Measurements from ENCODE around the gene PLEKHG5.
"Not testable (repeated sequence)": the region's sequence is repeated elsewhere in the genome, so short reads cannot be mapped to it uniquely, and the experiment has no call there.

PLEKHG5 gene

DNA sequence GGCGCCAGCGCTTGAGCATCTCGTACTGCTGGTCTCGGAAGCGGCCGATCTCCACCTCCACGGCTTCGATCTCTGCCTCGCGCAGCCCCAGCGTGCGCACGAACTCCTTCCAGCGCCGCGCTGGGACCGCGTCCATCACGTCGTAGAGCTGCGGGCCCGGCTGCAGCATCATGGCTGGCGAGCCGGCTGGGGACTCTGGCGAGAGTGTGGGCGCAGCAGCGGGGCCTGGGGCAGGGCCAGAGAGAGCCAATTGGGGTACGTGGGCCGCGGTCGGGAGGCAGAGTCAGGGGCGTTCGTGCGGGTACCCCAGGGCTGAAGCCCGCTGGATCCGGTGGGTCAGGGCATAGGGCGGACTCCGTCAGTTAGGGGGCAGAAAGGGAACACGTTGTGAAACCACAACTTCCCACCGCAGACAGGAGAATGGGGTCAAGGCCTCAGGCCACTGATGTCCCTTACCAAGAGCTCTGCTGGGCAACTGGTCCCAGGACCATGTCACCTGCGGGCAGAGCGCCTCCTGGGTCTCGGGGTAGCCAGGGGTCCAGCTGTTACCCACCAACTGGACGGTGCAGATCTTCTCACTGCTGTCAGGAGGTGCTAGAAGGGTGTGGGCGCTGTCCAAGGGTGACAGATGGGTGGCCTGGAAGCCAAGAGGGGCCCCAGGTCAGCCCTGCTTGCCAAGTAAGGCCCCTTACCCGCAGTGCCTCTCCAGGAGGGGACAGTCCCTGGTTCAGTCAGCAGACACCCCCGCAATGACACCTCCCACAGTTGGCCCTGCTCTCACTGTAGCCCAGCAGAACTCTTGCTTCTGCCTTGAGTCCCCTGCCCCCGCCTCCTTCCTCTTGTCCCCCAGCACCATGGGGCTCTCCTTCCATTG lies 29.7 kb downstream of the PLEKHG5 start:
- no peak for DNase-seq

DNA sequence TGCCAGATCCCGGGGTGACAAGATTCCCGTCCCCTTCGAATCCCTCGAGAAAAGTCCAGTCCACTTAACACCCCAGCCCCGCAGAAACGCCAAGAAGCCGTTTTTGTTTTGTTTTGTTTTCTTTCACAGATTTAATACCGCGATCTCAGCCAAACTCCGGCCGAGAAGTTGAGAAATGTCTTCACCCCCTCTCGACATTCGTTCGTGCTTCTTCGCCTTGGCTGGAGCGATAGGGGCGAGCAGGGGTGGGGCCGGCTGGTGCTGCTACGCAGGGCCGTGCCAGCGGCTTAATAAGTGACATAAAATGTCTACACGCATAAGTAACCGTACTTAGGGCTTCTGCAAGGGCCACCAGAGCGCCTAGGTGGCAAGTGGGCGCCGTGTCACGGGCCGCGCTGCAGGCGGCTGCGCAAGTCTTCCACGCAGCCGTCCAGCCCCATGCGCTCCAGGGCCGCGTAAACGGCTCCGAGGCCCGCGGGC lies 30.4 kb downstream of the PLEKHG5 start:
- no peak for DNase-seq

DNA sequence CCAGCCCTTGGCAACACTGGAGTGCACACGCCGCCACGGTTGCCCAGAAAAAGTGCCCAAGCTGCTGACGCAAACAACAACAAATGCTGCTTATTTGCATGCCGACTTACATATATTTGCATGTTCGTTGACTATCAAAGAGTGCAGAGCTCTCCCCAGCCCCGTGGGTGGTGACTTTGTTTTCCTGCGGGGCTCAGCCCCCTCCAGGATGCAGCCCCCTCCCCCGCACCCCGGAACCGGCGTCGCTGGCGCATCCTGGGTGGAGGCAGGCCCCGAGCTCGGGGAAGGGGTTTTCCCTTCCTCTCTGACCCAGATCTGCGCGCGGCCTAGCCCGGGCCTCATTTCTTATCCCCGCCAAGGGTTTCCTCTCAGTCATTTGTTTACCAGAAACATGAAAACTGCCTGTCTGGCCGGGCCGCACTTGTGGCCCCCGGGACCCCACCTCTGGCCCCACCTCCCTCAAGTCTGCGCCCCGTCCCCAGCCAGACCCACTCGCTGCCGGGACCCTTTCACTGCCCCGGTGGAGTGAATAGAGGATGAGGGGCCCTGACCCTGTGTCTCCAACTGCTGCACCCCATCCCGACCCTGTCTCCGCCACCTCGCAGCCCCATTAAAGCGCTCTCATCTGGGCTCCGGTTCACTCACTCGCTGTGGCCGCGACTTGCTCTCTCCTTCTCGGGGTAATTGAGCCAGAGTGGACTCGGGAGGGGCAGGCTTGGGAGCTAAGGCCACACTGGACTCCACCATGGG lies 31.0 kb downstream of the PLEKHG5 start:
- peak; percentile 94 for DNase-seq

DNA sequence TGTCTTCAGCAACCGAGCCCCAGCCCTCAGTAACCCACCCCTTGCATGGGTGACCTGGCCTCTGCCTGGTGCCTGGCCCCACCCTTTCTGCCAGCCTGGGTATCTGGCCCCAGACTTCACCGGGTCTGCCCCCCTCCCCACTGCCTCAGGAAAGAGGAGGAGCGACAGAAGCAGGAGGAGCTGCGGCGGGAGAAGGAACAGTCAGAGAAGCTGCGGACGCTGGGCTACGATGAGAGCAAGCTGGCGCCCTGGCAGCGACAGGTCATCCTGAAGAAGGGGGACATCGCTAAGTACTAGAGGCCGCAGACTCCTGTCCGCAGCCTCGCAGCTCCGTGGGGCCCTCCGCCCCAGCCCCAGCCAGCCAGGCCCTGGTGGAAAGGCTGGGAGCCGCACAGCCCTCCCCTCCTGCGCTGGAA lies 31.6 kb downstream of the PLEKHG5 start:
- DNase-seq = peak; percentile 78

DNA sequence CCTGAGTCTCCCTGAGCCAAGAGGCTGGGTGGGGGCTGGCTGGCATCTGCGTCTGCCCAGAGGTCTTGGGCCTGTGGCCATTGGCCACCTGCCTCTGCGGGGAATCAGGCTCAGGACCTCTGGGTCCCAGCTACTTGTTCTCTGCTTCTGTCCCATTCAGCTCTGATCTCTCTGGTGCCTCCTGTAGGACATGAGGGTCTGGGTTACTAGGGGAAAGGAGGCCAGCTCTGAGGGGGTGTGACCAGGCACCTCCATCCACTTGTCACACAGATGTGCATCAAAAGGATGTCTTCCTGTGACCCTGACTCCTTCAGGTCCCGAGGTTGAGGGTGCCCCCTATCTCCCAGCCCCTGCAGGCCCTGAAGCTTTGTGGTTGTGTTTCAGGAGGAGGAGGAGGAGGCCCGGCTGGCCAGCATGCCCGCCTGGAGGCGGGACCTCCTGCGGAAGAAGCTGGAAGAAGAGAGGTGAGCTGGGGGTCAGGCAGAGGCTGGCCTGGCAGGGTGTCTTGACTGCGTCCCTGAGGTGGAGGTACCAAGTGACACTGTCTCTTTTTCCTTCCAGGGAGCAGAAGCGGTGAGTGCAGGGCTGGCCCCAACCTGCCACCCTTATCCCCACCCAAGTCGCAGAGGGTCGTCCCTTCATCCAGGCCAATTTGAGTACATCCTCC lies 34.5 kb downstream of the PLEKHG5 start:
- no peak for DNase-seq

DNA sequence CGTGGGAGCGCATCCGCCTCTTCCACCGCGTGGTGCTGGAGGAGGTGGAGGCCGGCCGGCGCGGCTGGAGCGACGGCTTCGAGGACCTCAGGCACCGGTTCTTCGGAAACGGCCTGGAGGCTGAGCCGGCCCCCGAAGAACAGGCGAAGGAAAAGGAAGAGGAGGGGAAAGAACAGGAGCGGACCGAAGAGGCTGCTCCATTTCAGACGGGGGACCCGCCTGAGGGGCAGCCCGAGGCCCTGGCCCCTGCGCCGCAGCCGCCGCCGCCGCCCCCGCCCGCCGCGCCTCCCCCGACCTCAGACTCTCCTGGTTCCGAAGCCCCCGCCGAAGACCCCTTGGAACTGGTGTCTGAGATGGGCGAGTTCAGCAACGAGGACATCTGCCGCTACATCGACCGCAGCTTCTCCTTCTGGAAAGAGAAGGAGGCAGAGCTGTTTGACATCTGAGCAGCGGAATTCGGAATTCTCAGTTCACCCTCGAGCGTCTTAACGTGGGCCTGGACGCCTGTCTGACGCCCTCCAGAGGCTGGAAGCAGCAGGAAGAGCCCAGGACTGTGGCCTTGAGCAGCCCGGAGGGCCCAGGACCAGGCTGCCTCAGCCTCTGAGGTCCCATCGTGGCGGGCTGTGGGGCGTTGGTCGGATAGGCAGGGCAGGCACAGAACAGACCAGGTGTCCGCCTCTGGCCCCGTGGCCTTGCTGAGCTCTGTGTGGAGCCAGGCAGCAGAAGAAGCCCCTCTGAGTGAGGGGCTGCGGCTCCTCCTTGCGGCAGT lies 35.5 kb downstream of the PLEKHG5 start:
- not testable (repeated sequence) for DNase-seq

DNA sequence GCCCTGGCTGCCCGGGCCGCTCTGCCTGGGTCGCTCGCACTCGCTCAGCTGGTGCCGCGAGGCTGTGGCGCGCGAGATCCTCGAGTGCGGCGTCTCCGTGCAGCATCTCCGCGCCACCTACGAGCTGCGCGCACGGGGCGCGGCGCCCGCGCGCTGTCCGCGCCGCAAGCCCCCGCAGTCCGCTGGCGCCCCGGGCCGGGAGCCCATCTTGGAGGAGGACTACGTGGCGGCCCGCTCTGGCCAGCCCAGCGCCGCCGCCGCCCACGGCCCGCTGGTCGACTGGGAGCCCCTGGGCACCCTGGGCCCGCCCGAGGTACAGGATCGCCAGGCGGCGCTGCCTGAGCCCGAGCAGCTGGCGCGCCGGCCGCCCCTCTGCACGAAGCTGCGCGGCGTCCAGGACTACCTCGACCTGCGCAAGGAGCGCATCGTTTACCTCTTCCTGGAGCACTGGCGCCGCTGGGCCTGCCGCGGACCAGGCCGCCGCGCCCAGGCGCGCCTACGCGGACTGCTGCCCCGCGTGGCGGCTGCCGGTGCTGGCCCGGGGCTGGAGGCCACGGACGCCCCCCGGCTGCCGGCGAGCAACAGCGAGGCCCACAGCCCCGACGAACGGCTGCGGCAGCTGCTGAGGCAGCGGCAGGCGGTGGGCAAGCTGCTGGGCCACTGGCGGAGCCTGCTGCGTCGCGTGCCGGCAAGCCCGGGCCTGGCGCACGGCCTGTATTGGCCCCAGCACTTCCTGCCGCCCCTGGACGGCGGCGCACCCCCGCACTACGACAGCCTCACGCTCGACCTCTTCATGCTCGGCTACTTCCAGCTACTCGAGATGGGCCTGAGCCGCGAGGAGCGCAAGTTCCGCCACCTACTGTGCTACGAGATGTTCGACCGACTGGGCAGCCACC lies 36.4 kb downstream of the PLEKHG5 start:
- peak; percentile 61 for DNase-seq

DNA sequence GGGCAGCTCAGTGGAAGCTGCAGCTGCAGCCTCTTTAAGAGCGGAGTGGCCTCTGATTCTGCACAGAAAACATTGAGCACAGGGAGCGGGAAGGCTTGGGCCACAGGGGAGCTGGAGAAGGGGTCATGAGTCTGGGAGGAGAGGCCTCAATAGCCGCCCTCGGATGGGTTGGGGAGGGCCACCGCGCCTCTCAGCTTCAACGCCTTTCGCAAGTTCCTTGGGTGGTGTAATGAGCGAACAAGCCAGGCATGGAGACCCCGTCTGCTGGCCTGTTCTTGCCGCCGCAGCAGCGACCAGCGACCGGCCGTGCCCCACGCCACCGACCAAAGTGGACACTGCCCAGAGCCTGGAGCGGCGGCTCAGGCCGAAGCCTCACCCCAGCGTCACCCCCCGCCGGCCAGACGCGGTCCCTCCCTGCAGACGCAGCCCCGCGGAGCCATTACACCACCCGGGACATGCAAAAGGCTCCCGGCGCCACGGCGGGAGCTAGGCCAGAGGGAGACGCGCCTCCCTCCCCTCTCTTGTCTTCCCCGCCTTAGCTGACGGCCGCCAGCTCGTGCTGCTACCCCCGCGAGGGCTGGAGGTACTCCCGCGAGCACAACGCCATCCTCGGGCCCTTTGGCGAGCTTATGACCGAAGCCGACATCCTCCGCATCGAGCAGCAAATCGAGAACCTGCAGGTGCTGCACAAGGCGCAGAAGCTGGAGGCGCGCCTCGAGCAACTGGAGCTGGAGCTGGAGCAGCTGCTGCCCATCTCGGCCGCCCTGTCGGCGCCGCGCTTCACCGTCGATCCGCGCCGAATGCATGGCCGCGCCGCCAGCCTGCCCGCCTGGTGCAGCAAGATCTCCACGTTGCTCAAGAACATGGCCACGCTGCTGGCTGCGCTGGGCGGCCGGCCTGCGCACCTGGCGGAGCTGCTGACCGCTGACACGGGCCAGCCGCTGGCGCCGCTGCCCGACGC lies 37.3 kb downstream of the PLEKHG5 start:
- DNase-seq = not testable (repeated sequence)

DNA sequence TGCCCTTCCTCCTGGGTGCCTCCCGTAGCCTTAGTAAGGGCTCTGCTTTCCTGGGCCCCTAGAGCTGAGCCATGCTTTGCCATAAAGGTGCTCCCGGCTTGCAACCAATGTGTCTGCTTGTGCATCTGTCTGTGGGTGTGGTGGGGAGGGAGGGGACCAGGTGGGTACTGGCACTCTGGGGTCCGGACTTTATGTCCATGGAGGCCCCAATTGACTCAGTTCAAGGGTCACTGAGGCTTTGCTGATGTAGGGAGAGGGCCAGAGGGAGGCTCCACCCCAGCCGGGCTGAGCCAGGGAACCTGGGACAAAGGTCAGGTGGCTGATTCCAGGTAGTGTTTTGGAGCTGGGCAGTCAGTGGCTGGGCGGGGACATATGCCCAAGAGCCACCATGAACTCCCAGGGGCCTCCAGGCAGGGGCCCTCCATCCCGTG lies 40.5 kb downstream of the PLEKHG5 start:
- DNase-seq = no peak

DNA sequence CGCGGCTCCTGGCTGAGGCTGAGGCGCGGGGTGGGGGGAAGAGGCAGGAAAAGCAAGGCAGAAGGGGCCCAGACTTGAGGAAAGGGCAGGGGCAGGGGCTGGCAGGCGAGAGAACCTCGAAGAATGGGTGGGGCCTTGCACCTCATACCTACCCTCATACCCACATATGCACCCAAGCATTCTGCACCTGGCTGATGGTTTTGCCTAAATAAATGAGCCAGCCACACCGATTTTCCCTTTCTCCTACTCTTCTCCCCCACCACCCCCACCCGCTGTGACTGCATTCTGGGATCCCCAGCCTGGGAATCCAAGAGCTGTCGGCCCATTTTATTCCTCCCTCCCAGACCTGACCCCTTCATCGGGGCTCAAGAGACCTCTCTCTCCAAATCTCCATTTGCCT lies 41.0 kb downstream of the PLEKHG5 start:
- DNase-seq = not testable (repeated sequence)

DNA sequence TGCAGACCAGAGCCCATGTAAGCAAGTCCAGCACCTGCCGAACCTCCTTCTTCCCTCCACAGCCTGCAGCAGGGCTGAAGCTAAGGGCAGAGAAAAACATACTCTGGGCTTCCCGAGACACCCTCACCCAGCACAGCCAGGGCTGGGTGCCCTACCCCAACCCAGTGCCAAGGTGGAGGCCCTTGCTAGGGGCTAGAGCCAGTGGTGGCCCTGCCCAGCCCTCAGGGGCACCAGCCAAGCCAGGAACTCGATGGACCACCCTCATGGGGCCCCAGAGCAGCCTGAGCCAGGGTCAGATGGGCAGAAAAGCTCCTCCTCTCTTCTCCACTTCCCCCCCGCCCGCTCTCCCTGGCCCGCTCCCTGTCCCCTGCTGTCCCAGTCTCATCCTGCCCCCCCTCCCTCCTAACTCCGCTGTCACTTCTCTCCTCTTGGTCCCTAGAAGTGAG lies 41.4 kb downstream of the PLEKHG5 start:
- DNase-seq = no peak

DNA sequence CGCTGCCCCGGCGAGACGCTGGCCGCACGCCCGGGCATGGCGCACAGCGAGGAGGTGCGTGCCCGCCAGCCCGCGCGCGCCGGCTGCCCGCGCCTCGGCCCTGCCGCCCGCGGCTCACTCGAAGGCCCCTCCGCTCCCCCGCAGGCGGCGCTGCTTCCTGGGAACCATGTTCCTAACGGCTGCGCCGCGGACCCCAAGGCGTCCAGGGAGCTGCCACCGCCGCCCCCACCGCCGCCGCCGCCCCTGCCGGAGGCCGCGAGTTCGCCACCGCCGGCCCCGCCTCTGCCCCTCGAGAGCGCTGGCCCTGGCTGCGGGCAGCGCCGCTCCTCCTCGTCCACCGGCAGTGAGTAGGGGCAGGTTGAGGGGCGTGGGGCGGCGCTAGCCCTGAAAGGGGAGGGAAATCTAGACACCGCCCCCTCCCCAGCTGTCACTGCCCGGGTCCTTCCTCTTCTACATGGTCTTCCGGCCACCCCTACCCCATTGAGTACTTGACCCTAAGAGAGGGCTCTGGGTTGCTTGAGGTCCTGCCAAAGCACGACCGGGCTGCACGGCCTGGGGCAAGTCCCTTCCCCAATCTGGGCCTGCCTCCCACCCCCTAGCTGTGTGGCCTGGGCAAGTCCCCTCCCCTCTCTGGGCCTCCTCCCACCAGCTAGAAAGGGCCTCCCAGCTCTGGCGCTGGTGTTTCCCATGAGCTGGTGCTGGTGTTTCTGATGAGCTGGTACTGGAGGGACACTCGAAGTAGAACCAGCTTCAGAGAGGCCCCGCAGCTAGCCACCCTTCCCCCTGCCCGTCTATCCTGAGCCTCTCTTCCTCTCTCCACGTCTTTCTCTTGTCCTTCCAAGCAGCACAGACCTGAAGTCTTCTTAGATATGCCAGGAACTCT lies 42.5 kb downstream of the PLEKHG5 start:
- DNase-seq = peak; percentile 47

DNA sequence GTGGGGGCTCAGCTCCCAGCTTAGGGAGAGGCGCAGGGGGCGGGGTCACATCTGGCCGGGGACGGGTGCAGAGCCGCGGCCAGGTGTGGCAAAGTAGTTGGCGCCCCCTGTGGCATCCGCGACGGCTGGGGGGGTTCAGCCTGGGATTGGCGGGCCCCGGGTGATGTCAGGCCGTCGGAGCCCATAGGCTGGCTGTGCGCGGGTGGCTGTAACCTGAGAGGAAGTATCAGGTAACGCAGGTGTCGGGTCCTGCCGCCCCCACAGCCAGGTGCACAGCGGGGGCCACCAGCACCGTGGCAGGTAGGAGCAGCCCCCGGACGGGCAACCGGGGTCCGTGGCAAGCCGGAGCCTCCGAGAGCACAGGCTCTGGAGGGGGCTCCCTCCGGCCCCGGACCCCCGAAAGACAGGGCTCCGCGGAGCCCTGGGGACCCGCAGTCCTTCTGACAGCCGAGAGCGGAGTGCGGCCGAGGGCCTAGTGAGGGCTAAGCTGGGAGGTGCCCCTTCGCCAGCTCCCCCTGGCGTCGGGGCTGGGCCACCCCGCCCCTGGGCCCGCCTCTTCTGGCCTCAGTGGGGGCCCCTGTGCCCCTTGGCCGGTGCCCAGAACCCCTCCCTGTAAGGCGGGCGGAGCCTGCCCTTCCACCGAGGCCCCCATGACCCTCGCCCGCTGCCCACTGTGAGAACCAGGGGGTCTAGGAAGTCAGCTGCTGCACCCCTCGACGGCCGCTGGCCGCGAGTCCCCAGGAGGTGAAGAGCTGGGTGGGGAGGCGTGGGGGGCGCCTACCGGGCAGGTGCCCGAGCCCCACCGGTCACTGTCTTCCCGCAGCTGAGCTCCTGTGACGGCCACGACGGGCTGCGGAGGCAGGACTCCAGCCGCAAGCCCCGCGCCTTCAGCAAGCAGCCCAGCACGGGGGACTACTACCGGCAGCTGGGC lies 43.4 kb downstream of the PLEKHG5 start:
- DNase-seq = peak; percentile 71

DNA sequence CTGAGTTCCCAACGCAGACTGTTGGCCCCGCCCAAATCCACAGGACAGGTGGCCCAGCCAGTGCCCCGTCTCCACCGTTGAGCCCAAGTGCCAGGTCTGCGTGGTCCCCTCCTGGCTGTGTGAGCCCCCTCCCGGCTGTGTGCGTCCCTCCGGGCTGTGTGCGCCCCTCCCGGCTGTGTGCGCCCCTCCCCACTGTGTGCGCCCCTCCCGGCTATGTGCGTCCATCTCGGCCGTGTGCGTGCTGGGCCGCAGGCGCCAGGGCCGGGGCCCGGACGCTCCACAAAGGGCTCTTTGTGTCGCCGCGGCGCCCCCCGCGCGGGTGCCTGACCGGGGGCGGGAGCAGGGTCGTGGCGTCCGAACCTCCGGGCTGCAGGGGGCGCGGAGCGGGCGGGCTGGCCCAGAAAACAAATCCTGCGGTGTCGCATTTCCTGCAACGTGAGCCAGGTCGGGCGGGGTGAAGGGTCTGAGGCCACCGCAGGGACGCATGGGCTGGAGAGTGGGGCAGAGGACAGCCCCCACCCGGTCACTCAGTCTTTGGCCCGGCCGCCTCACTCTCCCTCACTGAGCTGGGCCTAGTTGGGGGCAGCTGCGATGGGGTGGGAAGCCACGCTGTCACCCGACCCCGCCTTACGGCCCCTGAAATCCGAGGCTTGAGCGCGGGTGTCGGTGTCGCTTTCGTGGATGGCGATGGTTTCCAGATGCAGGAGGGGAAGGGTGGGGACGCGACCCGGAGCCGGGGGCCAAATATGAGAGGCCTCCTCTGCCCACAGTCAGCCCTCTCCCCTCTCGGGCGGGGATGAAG lies 44.2 kb downstream of the PLEKHG5 start:
- DNase-seq = no peak

DNA sequence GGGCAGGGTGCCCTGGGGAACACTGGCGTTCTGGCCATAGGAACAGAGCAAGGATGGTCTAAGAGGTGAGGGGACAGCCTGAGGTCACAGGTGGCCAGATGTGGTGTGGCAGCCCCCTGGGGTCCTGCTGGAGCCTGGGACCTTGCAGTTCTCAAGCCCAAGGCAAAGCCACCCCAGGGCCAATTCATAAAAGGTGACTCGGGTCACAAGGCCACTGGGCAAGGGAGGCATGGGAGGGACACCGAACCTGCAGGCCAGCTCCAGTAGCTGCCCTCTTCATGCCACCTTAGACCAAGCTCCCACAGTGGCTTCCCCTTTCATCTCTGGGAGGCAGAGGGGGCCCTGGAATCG lies 44.8 kb downstream of the PLEKHG5 start:
- DNase-seq = no peak

DNA sequence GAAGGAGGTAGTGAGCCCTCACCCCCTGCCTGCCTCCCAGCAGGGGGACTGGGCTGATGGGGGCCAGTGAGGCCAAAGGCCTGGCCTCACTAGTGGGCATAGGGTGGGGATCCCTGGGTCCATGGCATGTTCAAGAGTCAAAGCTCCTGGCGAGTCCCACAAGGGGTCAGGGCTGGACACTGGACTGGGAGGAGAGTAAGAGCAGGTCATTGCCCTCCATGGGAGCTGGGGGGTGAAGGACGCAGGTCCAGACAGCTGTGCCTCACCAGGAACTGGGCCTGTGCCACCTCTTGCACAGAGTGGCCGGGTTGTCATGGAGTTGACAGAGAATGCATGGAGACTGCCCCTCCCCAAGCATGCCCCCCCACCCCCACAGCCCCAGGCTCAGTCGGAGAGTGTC lies 45.5 kb downstream of the PLEKHG5 start:
- not testable (repeated sequence) for DNase-seq
